ENCODE results near the gene HLA-DMA.

HLA-DMA gene

DNA sequence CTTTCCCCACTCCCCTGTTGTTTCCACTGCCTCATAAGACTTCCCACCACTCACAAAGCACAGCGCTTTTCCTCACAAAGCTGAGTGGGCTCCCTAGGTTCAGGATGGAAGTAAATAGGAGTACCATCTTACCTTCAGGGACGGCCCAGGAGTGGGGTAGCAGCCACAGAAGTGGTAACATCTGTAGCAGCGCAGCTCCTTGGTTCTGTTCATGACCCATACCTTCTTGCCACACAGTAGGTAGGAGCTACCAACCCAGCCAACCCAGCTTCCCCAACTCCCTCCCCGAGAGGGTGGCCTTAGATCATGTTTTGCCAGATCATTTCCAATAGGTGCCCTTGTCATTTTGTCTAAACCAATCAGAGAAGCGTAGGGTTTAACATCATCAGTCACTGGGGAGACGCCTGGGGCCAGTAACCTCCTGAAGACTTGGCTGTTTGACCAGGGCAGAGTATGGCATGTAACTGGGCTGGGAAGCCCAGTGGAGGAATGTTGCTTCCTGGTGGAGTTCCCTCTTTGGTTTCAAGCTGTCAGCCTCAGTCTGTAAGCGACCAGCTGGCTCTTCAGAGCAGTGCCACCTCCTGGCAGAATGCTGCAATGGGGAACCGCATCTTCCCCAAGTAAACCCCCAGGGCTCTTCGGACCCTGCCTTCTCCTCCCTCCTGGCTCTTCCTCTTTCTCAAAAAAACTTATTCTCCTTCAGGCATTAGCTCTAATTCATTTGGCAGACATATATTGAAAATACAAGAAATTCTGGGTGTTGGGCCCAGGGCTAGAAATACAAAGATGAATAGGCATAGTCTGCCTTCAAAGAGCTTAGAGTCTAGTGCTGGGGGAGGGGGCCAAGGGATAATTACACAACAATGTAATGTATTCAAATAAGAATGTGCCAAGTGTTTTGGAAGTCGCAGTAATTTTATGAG, at the start of gene HLA-DMA:
Gene HLA-DMA, minus strand, starts transcription at position 281 of the 923 bp plus-strand sequence. Its CDS starts 61 bp downstream, at position 220.
- DNase-seq, result peak; percentile 98

DNA sequence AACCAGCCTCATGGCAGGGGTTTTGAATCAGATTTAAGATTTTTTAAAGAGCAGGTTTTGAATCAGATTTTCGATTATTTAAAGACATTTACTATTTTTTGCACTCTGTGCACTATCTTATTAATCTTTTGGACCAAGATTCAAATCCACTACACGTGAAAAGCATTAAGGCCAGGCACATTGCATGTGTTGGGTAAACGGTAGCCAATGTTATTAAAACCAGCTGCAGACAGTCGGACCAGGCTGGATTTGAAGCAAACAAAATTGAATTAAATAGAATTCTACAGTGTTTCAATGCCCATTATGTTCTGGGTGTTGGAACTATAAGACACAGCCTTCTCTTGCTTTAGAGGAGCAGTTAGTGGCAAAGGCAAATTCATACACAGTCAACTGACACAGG, 48.8 kb upstream of the HLA-DMA start:
- DNase-seq, result no peak

DNA sequence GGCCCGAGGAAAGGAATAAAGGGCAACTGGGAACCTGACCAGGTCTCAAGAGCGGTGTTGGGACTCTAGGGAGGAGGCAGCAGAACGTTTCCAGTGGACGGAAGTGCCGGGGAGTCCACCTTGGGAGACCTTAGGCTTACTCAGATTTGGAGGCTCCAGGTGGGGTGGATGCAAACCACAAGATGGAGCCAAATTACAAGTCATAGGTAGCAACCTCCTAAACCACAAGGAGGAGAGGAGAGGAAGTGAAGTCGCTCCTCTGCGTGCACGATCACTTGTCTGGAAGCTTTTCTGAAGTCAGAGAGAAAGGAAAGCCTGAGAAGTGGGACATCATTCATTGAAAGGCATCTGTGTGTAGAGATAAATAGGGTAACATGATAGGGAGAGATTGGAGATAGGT, 47.2 kb upstream of the HLA-DMA start:
- peak; percentile 17 for DNase-seq

DNA sequence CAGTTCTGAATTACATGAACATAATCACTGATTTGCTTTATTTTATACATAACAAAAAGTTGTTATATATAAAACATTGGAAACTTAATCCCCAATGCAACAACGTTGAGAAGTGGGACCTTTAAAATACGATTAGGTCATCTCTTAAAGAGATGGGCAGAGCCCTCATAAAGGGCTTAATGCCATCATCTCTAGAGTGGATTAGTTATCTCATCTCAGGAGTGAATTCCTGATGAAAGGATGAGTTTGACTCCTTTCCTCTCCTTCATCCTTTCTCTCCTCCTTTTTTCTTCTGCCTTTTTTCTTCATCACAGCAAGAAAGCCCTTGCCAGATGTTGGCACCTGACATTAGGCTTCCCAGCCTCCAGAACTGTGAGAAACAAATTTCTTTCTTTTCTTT, 42.6 kb upstream of the HLA-DMA start:
- no peak for DNase-seq

DNA sequence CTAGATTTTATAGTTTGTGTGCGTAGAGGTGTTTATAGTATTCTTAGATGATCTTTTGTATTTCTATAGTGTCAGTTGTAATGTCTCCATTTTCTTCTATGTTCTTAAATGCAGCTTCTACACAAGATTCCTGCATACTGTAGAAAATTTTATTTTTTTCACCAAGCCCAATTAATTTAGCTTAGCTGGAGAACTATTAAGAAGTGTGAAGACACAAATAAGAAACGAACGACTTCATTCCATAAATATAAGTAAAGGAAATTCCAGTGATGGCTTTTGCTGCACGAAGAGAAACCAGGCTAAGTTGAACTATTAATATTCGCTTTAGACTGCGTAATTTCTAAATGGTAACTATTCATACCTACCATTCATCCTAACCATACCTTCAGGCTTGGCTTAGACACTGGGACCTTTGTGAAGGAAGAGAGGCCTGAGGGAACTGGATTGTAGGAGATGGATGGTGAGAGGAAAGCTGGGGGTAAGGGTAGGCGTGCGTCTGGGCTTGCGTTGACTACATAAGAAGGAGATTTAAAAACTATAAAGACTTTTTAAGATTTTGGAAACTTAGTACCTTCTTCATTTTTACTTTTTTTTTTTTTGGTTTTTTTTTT, 40.6 kb upstream of the HLA-DMA start:
- DNase-seq, result no peak

DNA sequence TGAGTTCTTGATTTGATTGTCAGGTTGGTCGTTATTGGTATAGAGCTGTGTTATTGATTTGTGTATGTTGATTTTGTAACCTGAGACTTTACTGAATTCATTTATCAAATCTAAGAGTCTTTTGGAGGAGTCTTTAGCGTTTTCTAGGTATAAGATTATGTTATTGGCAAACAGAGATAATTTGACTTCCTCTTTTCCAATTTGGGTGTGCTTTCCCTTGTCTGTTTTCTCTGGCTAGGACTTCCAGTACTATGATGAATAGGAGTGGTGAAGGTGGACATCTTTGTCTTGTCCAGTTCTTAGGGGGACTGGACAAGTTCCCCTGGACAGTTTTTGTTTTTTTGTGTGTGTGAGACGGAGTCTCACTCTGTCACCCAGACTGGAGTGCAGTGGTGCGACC, 39.1 kb upstream of the HLA-DMA start:
- DNase-seq, result no peak

DNA sequence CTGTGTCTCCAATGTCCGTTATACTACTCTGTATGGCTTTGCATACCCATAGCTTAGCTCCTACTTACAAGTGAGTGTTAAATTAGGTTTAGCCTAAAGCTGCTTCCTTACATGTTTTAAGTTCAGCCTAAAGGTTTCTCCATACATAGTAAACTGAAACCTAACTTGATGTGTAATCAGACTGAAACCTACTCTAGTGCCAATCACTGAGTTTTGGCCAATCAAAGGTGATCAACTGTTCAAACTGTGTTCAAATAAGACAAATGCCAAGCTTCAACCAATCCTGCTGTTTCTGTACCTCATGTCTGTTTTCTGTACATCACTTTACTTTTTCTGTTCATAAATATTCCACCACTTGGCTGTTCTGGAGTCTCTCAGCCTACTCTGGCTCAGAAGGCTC, 36.5 kb upstream of the HLA-DMA start:
- no peak for DNase-seq

DNA sequence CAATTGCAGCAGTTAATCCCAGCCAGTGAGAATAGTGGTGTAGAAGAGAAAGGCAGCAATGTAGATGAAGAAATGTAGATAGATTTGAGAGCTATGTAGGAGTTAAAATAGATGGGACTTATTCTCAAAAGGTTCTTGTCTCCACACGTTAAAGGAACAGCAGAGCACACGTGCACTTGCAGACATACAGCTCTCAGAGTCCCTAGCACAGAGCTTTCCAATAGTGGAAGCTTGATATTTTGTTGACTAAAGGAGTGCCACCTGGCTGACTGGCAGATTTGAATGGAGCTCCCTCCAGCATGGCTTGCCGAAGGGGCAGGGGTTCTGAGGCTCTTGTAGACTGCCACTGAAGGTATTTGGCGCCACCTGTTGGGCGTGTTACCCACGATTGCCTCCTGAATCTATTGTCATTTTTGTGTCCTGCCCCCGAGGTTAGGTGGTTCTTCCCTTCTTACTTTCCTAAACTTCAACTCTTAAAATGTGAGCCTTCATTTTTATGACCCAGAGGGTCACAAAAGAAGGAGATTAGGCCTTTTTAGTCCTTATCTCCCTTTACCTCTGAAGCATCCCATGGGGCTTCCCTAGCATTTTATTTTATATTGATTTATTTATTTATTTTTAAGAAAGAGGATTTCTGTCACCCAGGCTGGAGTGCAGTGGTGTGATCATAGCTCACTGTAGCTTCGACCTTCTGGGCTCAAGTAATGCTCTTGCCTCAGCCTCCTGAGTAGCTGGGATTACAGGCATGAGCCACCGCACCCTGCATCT, 31.9 kb upstream of the HLA-DMA start:
- DNase-seq, result peak; percentile 81

DNA sequence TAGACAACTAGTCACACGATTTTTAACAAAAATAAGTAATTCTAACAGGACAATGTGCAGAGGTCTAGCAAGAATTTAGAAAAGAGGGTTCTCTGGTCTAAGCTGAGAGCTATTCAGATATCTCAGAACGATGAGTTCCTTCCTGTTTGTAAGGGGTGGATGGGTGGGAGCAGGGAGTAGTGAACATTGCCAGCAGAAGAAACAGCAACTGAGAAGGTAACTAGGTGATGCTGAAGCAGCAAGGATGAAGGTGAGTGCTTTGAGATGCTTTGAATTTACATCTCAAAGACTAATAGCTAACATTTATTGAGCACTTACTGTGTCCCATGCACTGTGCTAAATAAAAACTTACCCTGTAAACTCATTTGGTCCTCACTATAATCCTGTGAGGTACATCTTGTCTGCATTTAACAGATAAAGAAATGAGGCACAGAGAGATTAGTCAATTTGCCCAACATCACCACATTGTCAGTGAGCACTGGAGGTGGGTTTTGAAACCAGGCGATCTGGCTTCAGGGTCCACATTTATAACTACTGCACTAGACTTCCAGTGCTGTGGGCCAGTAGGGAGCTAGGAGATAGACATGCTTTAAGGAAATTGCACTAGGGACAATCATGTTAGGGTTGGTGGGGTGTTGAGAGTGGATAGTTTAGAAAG, 31.2 kb upstream of the HLA-DMA start:
- DNase-seq, result no peak

DNA sequence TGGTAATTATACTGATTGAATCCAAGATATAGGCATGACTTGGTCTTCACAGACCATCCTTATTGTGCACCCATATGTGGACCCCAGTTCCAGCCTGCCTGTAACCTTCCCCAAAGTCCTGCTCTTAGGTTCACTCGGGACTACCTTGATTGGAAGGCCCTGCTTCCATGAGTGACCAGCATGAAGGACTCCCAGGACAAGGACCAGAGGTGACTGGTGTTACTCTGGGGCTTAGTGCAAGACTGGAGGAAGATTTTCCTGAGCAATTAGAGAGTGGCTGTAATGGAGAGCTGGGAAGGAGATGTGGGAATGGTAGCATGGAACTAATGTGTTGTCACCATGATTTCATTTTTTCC, 30.6 kb upstream of the HLA-DMA start:
- no peak for DNase-seq

DNA sequence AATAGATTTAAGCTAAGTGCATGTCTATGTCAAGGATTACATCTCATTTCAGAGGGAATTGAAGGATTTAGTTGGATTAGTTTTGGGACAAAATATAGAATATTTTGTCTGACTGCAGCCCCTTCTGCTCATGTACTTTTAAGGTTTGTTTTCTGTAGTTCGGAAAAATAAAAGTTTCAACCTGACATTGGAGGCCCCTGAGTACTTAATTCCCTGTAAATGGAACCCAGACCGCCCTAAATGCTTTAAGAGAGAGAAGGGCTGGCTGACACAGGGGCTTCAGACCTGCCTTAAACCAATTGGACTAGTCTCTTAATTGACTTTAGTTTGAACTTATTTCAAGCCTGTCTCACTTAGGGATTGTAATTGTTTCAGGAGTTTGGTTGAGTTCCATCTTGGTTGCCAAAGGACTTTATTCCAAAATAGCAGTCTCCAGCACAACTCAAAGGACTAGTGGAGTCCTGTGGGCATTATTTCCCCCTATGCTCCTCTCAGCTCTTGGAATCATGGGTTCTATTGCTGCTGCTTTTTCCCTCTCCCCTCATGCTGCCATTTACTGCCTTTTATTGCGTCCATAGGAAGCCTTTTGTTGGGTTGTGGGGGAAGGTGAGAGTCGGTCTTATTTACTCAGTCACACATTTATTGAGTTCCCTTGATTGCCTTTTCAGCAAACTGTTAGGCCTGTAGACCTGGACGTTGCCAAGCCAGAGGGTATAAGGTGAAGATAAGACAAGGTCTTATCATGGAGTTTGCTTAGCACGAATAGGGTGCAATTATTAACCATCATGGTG, 30.0 kb upstream of the HLA-DMA start:
- no peak for DNase-seq

DNA sequence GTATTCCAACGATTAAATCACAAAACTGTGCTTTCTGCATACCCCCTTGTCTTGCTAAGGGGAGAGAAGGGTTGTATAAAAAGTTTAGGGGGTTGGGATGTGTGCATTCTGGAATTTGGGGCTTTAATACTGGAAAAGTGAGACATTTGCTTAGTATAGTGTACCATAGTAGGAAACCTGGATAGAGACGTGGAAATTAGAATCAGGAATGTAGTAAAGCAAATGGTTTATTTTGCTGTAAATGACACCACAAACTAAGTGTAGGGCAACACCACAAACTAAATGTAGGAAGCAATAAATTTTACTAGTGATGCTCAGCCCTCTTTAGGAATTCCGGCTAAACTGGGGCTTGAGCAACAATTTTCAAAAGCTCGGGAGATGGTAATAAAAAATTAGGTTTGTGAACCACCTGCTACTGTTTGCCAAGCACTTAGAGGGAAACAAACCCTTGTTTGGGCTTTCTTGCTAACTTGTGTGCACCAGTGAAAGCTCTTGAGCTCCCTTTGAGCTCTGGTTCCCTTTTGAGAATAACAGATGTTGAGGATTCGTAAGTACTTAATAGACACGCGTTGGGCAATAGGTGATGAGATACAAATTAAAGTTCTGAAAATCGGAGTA, 29.3 kb upstream of the HLA-DMA start:
- no peak for DNase-seq

DNA sequence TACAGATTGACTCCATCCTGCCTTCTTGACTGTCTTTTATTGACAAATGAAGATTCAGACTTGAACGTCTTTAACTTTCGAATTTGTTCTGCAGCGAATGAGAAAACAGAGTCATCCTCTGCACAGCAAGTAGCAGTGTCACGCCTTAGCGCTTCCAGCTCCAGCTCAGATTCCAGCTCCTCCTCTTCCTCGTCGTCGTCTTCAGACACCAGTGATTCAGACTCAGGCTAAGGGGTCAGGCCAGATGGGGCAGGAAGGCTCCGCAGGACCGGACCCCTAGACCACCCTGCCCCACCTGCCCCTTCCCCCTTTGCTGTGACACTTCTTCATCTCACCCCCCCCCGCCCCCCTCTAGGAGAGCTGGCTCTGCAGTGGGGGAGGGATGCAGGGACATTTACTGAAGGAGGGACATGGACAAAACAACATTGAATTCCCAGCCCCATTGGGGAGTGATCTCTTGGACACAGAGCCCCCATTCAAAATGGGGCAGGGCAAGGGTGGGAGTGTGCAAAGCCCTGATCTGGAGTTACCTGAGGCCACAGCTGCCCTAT, 27.7 kb upstream of the HLA-DMA start:
- DNase-seq, result no peak

DNA sequence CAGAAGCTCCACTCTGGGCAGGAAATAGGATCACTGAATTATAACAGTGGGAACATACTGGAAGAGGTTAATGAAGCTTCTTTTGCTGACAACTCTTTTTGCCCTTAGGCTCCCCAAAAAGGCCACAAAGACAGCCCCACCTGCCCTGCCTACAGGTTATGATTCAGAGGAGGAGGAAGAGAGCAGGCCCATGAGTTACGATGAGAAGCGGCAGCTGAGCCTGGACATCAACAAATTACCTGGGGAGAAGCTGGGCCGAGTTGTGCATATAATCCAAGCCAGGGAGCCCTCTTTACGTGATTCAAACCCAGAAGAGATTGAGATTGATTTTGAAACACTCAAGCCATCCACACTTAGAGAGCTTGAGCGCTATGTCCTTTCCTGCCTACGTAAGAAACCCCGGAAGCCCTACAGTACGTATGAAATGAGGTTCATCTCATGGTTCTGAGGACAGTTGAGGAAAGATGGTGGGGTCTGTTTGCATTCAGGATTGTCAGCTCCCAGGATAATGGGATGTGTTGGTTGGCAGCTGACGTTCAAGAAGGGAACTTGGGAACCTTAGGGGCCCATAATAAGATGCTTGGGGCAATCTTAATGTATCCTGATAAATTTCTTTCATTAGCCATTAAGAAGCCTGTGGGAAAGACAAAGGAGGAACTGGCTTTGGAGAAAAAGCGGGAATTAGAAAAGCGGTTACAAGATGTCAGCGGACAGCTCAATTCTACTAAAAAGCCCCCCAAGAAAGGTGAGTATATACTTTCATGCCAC, 27.0 kb upstream of the HLA-DMA start:
- DNase-seq, result no peak

DNA sequence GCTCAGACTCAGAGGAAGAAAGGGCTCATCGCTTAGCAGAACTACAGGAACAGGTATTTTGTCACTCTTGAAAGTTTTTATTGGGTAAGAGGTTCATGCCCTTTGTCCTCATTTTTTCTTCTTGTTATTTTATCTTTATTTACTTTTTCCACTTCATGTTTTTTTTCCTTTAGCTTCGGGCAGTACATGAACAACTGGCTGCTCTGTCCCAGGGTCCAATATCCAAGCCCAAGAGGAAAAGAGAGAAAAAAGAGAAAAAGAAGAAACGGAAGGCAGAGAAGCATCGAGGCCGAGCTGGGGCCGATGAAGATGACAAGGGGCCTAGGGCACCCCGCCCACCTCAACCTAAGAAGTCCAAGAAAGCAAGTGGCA, 25.0 kb upstream of the HLA-DMA start:
- no peak for DNase-seq

DNA sequence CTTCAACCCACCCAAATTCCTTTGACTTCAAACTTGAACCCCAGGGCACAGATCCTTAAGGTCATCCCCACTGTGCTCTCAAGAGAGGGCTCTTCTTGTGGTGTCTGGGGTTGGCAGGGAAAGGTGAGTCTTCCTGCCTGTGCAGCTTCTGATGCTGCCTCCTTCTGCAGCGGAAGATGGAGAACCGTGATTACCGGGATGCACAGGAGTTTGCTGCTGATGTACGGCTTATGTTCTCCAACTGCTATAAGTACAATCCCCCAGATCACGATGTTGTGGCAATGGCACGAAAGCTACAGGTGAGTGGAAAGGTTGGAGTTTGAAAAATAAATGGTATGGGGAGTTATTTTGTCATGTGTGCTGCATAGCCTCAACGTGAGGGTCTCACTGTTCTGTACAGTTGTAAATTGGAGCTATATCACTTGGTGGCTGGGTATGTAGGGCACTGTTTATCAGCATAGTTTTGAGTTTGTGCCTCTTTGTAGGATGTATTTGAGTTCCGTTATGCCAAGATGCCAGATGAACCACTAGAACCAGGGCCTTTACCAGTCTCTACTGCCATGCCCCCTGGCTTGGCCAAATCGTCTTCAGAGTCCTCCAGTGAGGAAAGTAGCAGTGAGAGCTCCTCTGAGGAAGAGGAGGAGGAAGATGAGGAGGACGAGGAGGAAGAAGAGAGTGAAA, 24.5 kb upstream of the HLA-DMA start:
- DNase-seq, result no peak

DNA sequence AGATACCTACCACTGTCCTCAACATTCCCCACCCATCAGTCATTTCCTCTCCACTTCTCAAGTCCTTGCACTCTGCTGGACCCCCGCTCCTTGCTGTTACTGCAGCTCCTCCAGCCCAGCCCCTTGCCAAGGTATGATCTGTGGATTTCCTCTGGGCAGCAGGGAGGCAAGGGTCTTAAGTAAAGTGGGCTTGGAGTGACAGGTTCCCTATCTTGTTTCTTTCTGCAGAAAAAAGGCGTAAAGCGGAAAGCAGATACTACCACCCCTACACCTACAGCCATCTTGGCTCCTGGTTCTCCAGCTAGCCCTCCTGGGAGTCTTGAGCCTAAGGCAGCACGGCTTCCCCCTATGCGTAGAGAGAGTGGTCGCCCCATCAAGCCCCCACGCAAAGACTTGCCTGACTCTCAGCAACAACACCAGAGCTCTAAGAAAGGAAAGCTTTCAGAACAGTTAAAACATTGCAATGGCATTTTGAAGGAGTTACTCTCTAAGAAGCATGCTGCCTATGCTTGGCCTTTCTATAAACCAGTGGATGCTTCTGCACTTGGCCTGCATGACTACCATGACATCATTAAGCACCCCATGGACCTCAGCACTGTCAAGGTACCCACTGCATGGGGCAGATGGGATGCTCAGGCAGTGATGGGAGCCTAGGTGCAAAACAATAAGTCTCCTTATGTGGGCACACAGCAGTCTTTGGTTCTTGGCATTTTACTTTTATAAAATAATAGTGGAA, 23.6 kb upstream of the HLA-DMA start:
- no peak for DNase-seq

DNA sequence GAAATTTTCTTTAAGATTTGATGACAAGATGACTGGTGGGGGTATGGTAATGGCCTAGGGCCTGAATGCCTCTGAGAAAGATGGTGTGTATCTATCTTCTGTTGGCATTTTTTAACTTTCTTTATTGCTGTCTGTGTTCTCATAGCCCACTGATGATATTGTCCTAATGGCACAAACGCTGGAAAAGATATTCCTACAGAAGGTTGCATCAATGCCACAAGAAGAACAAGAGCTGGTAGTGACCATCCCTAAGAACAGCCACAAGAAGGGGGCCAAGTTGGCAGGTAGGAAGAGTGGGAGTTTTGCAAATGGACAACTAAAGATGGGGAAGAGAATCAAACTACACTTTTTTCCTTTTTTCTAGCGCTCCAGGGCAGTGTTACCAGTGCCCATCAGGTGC, 23.0 kb upstream of the HLA-DMA start:
- no peak for DNase-seq

DNA sequence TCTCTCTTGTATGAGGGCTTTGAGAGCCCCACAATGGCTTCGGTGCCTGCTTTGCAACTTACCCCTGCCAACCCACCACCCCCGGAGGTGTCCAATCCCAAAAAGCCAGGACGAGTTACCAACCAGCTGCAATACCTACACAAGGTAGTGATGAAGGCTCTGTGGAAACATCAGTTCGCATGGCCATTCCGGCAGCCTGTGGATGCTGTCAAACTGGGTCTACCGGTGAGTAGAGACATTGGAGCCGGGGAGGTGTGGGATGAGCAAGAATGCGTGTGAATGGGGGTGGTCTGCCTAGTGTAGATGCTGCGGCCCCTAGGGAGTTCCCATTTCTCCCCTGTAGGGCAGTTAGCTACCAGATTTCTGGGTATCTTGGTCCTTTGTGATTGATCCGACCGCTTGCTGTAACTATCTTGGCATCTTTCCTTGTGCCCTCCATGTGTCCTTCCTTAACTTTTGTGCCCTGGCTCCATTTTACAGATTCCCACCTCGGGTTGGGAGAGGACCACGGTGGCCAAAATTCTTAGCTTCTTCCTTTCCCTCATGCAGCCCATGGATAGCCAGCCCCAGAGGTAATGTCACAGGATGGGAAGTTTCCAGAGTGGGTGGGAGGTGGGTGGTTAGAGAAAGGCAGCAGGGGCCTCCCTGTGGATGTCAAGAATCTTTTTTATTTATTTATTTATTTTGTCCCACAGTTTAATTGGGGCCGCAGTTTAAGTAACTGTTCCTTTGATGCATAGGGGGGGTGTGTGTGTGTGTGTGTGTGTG, 21.8 kb upstream of the HLA-DMA start:
- no peak for DNase-seq

Data from GDM1 (cell line).